Transverse colon (tissue), 4 donors: Measurements from ENCODE around the gene LAMC1. TPM values are rescaled to one million over a fixed set of nuclear protein-coding genes. Genes with fewer than 3 reads are reported as not detected.

Source experiments
- DNase-seq: peaks from one replicate; pipeline ENCODE4 v3.0.0-alpha.2; 2019
- H3K27ac ChIP-seq, 4 donors: fragments of 200-600 bp; sonication (generic); 2 replicates each; pipeline ENCODE4 v1.5.1; 2016 to 2018; ENCODE audit warnings: inconsistent platforms in 4 of 4
- H3K27me3 ChIP-seq: fragments of 200-600 bp; sonication (generic); 2 replicates; pipeline ENCODE4 v1.5.1; 2017; ENCODE audit warnings: inconsistent platforms
- H3K36me3 ChIP-seq, 4 donors: fragments of 200-600 bp; sonication (generic); 2 replicates each; pipeline ENCODE4 v1.5.1; 2017 to 2019; ENCODE audit warnings: inconsistent platforms in 4 of 4
- H3K4me1 ChIP-seq, 4 donors: fragments of 200-600 bp; sonication (generic); 2 replicates each; pipeline ENCODE4 v1.5.1; 2017 to 2020; ENCODE audit warnings: inconsistent platforms in 4 of 4
- H3K4me3 ChIP-seq, 4 donors: fragments of 200-600 bp; sonication (generic); 1 replicate in 1 of 4; 2 replicates in 3 of 4; pipeline versions ENCODE4 v1.5.1 to v1.6.1; 2017 to 2019; ENCODE audit warnings: inconsistent platforms in 4 of 4
- H3K9me3 ChIP-seq, 2 donors: fragments of 200-600 bp; sonication (generic); 2 replicates each; pipeline ENCODE4 v1.5.1; 2017 to 2019; ENCODE audit warnings: inconsistent platforms in 2 of 2
- CTCF ChIP-seq, 5 experiments: fragments of 200-600 bp in 3 of 5; fragments of 450-650 bp in 2 of 5; sonication (generic) in 3 of 5; IDR thresholded peaks; 1 replicate in 2 of 5; 2 replicates in 3 of 5; pipeline ENCODE4 v1.5.1; 2016 to 2017; ENCODE audit warnings: antibody characterized with exemption in 5 of 5, inconsistent platforms in 3 of 5, mild to moderate bottlenecking in 2 of 5, moderate library complexity in 1 of 5
- EP300 ChIP-seq: sonication (generic); formaldehyde crosslinking; IDR thresholded peaks from one replicate; pipeline ENCODE4 v1.6.1; 2017; ENCODE audit warnings: antibody characterized with exemption, low read depth
- POLR2A ChIP-seq: fragments of 450-650 bp; IDR thresholded peaks from one replicate; pipeline ENCODE4 v1.6.1; 2016; ENCODE audit warnings: antibody characterized with exemption, mild to moderate bottlenecking, moderate library complexity
- POLR2AphosphoS5 ChIP-seq, 3 donors: sonication (generic); formaldehyde crosslinking; IDR thresholded peaks; one replicate each; pipeline ENCODE4 v1.6.1; 2016; ENCODE audit warnings: antibody characterized with exemption in 3 of 3
- WGBS, 2 donors: methylation state at CpG; one replicate each; pipeline ENCODE4 v1.1.5; 2018; ENCODE audit warnings: low coverage in 1 of 2; 5-methylcytosine and 5-hydroxymethylcytosine counted together
- in situ Hi-C, 4 donors: fragments of 200-750 bp; cut with MboI; loops; one replicate each; pipeline versions ENCODE4 v1.15.0 to v1.15.1; 2017; ENCODE audit warnings: low sequenced_read_pairs in 3 of 4, low pct_ligation_motif_present in 1 of 4, low pct_unique_long_range_greater_than_20kb in 1 of 4
- intact Hi-C: fragments of 100-400 bp; cut with DNase I; formaldehyde crosslinking; loops from one replicate; pipeline ENCODE4 v1.15.1; 2023; ENCODE audit warnings: low total_unique reads
- total RNA-seq, 4 donors: library from RNA; depleted of rRNA; stranded (reverse); fragments of >200 nt; gene quantifications; one replicate each; pipeline ENCODE4 v1.1.0, GENCODE V29; 2016

Gene LAMC1
- total RNA-seq, 4 donors from 2014 or later, result 77.7 to 633 (median 138) TPM

GRCh38 chr1:183168308-183168707, 145.1 kb downstream of the LAMC1 start:
- no peak for DNase-seq
- TF ChIP-seq EP300 (no peak), CTCF (IDR thresholded peaks at IDR 0.05) (no peak), POLR2AphosphoS5 (IDR thresholded peaks at IDR 0.05) (no peak), POLR2A (no peak)
- intact Hi-C loops (no loop called here), in situ Hi-C loops (no loop called here)
- H3K4me1 ChIP-seq, result no peaks in the 10 kb centered on the region
- no peaks in the 10 kb centered on the region for H3K36me3 ChIP-seq
- no peaks in the 10 kb centered on the region for H3K9me3 ChIP-seq
- WGBS, 2 donors, result 50 to 69% methylated on average over 2 to 3 of the region's 3 CpGs
- H3K27ac ChIP-seq, result no peak overlapping the region
- H3K27me3 ChIP-seq, result no peaks in the 10 kb centered on the region
- H3K4me3 ChIP-seq, result no peak overlapping the region

- H3K4me1 ChIP-seq, result no peaks in the 10 kb centered on the region
- no peak for DNase-seq
- no peaks in the 10 kb centered on the region for H3K9me3 ChIP-seq
- no peaks in the 10 kb centered on the region for H3K36me3 ChIP-seq
- H3K27me3 ChIP-seq, result no peaks in the 10 kb centered on the region
- TF ChIP-seq POLR2AphosphoS5 (IDR thresholded peaks at IDR 0.05), result no peak
- TF ChIP-seq EP300, result no peak
- TF ChIP-seq POLR2A, result no peak
- TF ChIP-seq CTCF (IDR thresholded peaks at IDR 0.05), result no peak
- in situ Hi-C loops, result no loop called here
- no peak overlapping the region for H3K27ac ChIP-seq
- no peak overlapping the region for H3K4me3 ChIP-seq
- WGBS, 2 donors, result 67 to 79% methylated on average over 1 to 2 of the region's 2 CpGs
- intact Hi-C loops, result no loop called here
These were observed 150.6 kb downstream of the LAMC1 start for GRCh38 chr1:183173828-183174227.

GRCh38 chr1:183175631-183176030, 152.4 kb downstream of the LAMC1 start:
- WGBS, 2 donors, result 68 to 73% methylated on average over 1 of the region's 1 CpG
- H3K4me3 ChIP-seq, result no peak overlapping the region
- no peaks in the 10 kb centered on the region for H3K27me3 ChIP-seq
- TF ChIP-seq POLR2A (no peak), CTCF (IDR thresholded peaks at IDR 0.05) (no peak), POLR2AphosphoS5 (IDR thresholded peaks at IDR 0.05) (no peak), EP300 (no peak)
- no peak overlapping the region for H3K27ac ChIP-seq
- intact Hi-C loops, result no loop called here
- H3K9me3 ChIP-seq, result no peaks in the 10 kb centered on the region
- no peaks in the 10 kb centered on the region for H3K36me3 ChIP-seq
- in situ Hi-C loops, result no loop called here
- no peak for DNase-seq
- peaks cover 0 to 9% (median 4%) of the 10 kb centered on the region in 4 donors for H3K4me1 ChIP-seq

GRCh38 chr1:183178545-183178944, 155.3 kb downstream of the LAMC1 start:
- H3K36me3 ChIP-seq, result no peaks in the 10 kb centered on the region
- in situ Hi-C loops (no loop called here), intact Hi-C loops (no loop called here)
- H3K27ac ChIP-seq, result no peak overlapping the region
- H3K9me3 ChIP-seq, result no peaks in the 10 kb centered on the region
- H3K27me3 ChIP-seq, result no peaks in the 10 kb centered on the region
- no peak for DNase-seq
- TF ChIP-seq POLR2AphosphoS5 (IDR thresholded peaks at IDR 0.05) (no peak), EP300 (no peak), CTCF (IDR thresholded peaks at IDR 0.05) (no peak), POLR2A (no peak)
- 50 to 81% methylated on average over 1 to 7 of the region's 7 CpGs for WGBS, 2 donors
- H3K4me3 ChIP-seq, result no peak overlapping the region
- peaks cover 3 to 14% (median 6%) of the 10 kb centered on the region in 4 donors for H3K4me1 ChIP-seq
